Fibroblast of peridontal ligament (primary cell): ENCODE measurements around the gene ALG12.

ENCODE experiments used
- DNase-seq: peaks from one replicate; pipeline ENCODE4 v3.0.0-alpha.2; 2010; ENCODE audit errors: extremely low read depth

The ALG12 gene

DNA sequence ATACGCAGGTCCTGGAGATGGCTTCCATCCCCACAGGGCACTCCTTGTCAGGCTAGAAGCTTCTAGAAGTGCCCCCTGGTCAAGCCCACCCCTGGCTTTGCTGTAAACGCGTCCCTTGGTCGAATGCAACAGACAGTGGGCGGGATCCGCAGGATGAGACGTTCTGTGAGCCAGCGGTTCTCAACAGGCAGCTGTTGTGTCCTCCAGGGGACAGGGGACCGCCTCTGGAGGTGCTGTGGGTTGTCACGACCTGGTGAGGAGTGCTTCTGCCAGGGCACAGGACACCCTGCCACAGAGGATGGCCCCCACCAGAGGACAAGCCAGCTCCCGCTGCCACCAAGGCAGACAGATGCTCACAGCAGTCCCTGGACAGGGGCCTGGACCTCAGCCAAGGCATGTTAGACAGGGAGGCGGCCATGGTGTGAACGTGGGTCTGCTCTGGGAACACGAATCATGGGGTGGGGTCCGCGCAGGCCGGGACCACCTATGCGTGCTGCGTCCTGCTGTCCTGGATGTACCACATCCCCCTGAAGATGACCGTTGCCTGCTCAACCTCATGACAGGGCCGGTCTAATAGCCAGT lies 11.8 kb upstream of the ALG12 start:
- DNase-seq: no peak

DNA sequence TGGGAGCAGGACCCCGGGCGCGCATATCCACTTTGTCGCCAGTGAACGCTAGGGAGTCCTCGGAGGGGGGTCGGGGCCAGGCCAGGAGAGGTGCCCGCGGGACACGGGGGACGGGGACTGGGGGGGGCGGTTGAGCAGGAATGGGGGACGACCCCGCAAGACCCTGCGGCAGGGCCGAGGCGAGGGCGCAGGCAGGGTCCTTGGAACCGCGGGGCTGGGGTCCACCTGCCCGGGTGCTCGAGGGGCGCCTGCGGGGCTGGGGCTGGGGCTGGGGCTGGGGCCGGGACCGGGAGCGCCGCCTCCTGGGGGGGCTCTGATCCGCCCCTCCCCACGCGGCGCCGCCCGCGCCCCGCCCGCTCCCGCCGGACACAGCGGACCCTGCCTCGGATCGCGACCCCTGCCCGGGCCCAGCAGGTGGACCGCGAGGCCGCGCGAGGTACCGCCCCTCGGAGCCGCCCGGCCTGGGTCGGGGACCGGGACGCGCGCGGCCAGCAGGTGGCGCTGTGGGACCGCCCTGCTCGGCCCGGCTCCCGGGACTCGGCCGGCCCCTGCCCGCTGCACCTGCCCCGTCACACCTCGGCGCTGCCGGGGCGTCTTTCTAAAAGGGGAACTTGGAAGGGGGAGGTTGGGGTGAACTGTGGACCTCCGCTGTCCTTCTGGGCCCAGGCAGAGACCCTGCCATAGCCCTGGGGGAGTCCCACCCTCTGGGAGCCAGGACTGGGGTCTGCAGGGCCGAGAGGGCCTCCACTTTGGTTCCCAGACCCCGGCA lies 11.2 kb upstream of the ALG12 start:
- no peak for DNase-seq

DNA sequence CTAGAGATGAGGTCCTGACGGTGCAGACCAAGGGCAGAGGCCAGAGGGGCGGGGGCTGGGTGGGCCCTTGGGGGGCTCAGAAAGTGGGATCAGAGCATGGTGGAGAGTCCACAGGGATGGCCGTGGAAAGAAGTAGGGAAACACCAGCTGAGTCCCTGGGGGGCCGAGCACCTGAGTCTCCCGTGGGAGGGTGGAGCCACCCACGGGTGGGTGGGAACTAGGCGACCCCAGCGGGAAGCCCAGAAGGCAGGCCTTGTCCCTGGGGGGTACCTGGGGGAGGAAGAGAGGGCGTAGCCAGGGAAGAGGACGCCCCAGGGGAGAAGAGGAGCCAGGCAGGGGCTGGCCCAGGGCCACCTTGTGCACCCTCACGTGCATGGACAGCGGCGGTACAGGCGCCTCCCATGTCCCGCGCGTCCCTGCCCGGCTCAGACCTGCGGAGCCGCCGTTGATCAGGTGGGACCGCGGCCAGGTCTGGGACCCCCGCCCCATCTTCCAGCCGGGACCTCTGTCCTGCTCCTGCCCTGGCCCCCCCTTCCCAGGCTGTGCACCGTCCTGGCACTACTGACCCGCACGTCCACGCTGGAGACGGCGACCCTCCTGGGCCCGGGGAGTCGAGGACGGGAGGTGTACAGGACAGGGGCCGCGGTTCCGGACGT lies 10.4 kb upstream of the ALG12 start:
- DNase-seq: no peak

- no peak for DNase-seq
These were observed 9.9 kb upstream of the ALG12 start for GRCh38 chr22:49928185-49928495.

- no peak for DNase-seq
These were observed 9.4 kb upstream of the ALG12 start for GRCh38 chr22:49927483-49928184.

- no peak for DNase-seq
These were observed 8.7 kb upstream of the ALG12 start for GRCh38 chr22:49926916-49927315.

DNA sequence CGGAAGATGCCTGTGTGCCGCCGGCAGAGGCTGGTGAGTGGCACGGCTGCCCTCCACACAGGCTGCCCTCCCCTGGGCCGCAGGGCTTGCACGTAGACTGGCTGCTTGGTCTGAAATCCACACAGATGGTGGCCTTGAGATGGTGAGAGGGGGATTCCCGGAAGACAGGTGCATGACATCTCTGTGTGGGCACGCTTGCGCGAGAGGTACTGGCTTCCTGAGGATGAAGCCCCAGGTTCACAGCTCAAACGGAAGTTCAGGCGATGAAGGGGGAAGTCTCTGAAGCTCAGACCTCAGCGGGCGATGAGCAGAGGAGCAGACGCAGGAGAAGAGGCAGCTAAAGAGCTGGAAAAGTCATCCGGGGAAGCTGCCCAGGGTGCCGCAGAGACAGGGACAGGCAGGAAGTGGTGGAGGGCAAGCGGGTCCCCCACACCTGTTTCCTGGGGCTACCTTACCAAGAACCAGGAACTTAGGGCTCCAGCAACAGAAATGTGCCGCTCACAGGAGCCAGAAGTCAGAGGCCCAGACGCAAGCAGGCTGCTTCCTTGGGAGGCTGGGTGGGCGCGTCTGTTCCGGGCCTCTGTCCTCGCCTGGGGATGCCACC lies 7.4 kb upstream of the ALG12 start:
- DNase-seq: no peak

- DNase-seq: no peak
These were observed 6.0 kb upstream of the ALG12 start for GRCh38 chr22:49924113-49924833.

- DNase-seq: no peak
These were observed 5.2 kb upstream of the ALG12 start for GRCh38 chr22:49923445-49923844.

DNA sequence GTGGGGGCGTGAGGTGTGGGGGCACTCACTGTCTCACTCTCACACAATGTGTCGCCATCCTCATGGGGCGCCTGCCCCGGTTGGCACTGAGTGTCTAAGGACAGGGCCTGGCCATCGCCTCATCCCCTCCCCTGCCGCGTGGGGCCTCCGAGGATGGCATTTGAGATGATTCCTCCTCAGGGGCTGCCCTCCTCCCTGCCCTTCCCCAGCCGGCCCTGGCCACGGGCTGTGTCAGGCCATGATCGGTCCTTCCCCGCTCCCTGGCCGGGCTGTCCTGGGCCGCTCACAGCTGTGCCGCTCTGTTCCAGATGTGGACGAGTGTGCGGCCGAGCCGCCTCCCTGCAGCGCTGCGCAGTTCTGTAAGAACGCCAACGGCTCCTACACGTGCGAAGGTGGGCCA lies 4.7 kb upstream of the ALG12 start:
- no peak for DNase-seq

DNA sequence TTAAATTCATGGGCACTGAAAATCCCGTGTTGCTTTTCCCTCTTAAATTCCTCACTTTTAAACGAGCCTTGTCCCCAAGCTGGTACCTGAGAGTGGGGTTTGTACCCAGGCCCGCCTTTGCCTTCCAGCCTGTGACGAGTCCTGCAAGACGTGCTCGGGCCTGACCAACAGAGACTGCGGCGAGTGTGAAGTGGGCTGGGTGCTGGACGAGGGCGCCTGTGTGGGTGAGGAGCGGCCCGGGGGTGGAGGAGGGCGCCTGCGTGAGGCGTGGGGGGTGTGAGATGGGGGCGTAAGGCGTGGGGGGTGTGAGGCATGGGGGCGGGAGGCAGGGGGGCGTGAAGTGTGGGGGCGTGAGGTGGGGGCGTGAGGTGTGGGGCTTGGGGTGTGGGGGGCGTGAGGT lies 4.2 kb upstream of the ALG12 start:
- DNase-seq: no peak

- DNase-seq: no peak
These were observed 3.5 kb upstream of the ALG12 start for GRCh38 chr22:49921508-49922278.

- no peak for DNase-seq
These were observed 2.6 kb upstream of the ALG12 start for GRCh38 chr22:49920859-49921258.

DNA sequence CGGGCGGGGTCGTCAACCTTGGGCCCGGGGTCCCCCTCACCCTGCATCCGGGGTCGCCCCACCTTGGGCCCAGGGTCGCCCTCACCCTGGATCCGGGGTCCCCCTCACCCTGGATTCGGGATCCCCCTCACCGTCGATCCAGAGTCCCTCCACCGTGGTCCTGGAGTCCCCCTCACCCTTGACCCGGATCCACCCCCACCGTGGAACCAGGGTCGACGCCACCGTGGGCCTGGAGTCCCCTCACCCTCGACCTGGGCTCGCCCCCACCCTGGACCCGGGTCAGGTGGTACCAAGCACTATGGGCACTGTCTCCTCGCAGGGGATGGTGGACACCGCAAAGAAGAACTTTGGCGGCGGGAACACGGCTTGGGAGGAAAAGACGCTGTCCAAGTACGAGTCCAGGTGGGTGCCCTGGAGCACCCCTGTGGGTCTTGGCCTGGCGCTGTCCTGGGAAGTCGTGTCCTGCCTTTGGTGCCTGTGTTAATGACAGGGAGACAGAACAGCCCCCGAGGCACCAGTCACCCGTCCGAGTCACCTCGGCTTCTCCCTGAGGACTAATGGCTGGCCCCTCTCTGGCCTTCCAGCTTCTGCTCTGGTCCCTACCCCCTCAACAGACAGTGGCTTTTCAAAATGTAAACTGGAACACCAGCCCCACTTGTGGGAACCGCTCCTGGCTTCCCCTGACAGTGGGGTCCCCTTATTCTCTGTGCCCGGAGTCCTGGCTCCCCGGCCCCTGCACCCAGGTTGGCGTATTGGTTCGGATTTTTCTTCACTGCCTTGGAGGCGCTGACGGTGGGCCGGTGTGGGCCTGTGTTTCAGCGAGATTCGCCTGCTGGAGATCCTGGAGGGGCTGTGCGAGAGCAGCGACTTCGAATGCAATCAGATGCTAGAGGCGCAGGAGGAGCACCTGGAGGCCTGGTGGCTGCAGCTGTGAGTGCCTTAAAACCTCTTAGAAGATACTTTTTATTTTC lies 958 bp upstream of the ALG12 start:
- no peak for DNase-seq

DNA sequence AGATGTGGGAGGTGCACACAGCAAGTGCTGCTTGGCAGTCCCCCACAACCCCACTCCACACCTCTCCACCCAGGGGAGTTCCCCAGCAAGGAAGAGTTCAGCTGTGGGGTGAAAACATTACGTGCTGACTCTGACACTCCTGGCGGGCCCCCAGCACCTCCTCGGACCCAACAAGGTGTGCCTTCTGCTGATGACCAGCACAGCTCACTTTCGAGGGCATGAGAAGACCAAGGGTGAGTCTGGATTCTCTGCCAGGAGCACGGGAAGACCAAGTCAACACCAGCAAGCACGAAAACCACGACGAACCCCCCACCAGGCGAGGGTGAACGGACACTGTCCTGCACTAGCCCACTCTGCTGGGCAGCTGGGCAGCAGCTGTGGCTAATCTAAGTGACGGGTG lies 1.4 kb downstream of the ALG12 start:
- no peak for DNase-seq

DNA sequence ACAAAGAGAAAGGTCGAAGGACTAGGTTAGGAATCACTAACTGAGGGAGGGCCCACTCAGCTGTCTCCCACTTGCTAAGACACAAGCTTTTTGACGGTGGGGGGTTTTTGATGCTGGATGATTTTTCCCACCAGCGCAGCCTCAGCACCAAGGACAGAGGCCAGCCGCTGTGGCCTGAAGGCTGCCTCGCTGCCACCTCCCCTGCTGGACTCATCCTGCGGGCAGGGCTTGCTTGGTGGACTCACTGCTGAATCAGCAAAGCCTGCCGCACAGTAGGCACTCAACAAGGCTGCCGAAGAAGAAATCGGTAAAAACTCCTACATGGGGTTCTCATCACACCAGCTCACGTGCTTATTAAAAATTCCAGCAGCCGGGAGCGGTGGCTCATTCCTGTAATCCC lies 2.6 kb downstream of the ALG12 start:
- no peak for DNase-seq

DNA sequence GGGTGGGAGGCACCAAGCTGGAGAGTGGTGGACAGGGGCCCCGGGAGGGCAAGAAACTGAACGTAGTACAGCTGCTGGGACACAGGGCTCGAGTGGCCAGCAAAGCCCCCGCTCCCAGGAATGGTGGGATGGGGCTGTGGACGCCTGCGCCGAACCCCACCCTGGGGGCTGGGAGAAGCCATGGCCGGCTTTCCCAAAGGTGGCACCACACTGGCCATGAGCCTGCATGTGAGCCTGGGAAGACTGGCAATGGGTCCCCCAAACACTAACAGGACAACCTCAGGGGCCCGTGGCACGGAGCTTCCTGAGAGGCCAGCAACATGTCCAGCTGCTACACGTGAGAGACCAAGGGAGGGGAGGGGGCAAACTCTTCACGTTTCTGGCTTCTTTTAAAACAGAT lies 4.0 kb downstream of the ALG12 start:
- DNase-seq: no peak

DNA sequence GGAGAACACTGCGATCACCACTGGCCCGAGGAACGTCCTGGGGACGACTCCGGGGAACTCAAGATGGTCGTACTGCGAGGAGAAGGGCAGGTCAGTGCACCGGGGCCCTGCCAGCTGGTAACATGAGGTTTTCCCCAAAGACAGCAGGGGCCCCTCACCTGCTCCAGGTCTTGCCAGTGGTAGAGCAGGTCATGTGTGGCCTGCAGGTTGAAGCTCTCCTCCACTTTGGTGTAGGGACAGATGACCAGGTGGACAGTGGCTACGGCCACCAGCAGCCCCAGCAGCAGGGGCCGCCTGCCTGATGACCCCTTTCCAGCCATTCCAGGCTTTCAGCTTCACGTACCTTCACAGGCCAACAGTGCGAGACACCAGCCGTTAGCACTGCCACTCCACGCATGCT lies 4.8 kb downstream of the ALG12 start:
- no peak for DNase-seq

- no peak for DNase-seq
These were observed 5.2 kb downstream of the ALG12 start for GRCh38 chr22:49913026-49913425.
